Measurements from ENCODE around the gene ARMC2.
"Not testable (repeated sequence)": the region's sequence is repeated elsewhere in the genome, so short reads cannot be mapped to it uniquely, and the experiment has no call there.

GRCh38 chr6:108813218-108813617 lies 35.0 kb upstream of the ARMC2 start:
- TF ChIP-seq CTCF, POLR2AphosphoS5 (IDR thresholded peaks at IDR 0.05): not testable (repeated sequence)
